Liver (tissue), 3 donors: ENCODE measurements around the gene PIK3R5.

Experiments used
- ATF3 ChIP-seq: IDR thresholded peaks from 2 replicates; pipeline ENCODE4 v1.6.1; 2016; ENCODE audit warnings: antibody characterized with exemption
- CTCF ChIP-seq: fragments of 150-350 bp; IDR thresholded peaks from 2 replicates; pipeline ENCODE4 v1.5.1; 2017; ENCODE audit warnings: improper control_type of control experiment, low read depth, low read length; ENCODE audit not compliant: missing input control
- EGR1 ChIP-seq, 2 donors: IDR thresholded peaks; 2 replicates each; pipeline ENCODE4 v1.6.1; 2016 to 2018; ENCODE audit warnings: antibody characterized with exemption in 2 of 2, low read depth in 2 of 2
- GABPA ChIP-seq, 2 donors: IDR thresholded peaks in 1 of 2; conservative IDR thresholded peaks in 1 of 2; 2 replicates each; pipeline ENCODE4 v1.6.1; 2016; ENCODE audit warnings: antibody characterized with exemption in 2 of 2, mild to moderate bottlenecking in 1 of 2, moderate library complexity in 1 of 2
- JUND ChIP-seq, 2 donors: IDR thresholded peaks; 2 replicates each; pipeline ENCODE4 v1.6.1; 2016; ENCODE audit warnings: antibody characterized with exemption in 2 of 2
- MAX ChIP-seq: IDR thresholded peaks from 2 replicates; pipeline ENCODE4 v1.6.1; 2016; ENCODE audit warnings: antibody characterized with exemption
- RAD21 ChIP-seq, 2 donors: IDR thresholded peaks; 2 replicates each; pipeline ENCODE4 v1.6.1; 2016; ENCODE audit warnings: antibody characterized with exemption in 2 of 2, mild to moderate bottlenecking in 2 of 2
- REST ChIP-seq: IDR thresholded peaks from 2 replicates; pipeline ENCODE4 v1.6.1; 2016; ENCODE audit warnings: antibody characterized with exemption, mild to moderate bottlenecking
- SP1 ChIP-seq: IDR thresholded peaks from 2 replicates; pipeline ENCODE4 v1.6.1; 2018; ENCODE audit warnings: antibody characterized with exemption, mild to moderate bottlenecking
- YY1 ChIP-seq: IDR thresholded peaks from 2 replicates; pipeline ENCODE4 v1.6.1; 2016; ENCODE audit warnings: antibody characterized with exemption, mild to moderate bottlenecking
- ZBTB33 ChIP-seq: IDR thresholded peaks from 2 replicates; pipeline ENCODE4 v1.6.1; 2016; ENCODE audit warnings: antibody characterized with exemption
- donor health status: healthy.
- donor health status: healthy.

GRCh38 chr17:8981443-8981842 is 15.9 kb upstream of the PIK3R5 start:
- no peak for TF ChIP-seq CTCF
- TF ChIP-seq REST: no peak
- TF ChIP-seq RAD21 (IDR thresholded peaks at IDR 0.05): no peak
- TF ChIP-seq YY1: no peak
- no peak for TF ChIP-seq EGR1 (IDR thresholded peaks at IDR 0.05; ENCODE audit: low read depth in 2 of 2)
- TF ChIP-seq MAX: no peak
- TF ChIP-seq ATF3: no peak
- TF ChIP-seq ZBTB33: no peak
- TF ChIP-seq SP1: no peak
- no peak for TF ChIP-seq GABPA (IDR thresholded peaks at IDR 0.05 in 1 of 2, conservative IDR thresholded peaks at IDR 0.05 in 1 of 2)
- TF ChIP-seq JUND (IDR thresholded peaks at IDR 0.05): no peak
